ENCODE data around the gene FLCN.

- TF ChIP-seq POLR2A (IDR thresholded peaks at IDR 0.05) (no peak), CTCF (IDR thresholded peaks at IDR 0.05) (no peak)
Measured at GRCh38 chr17:17220529-17220928, 16.4 kb downstream of the FLCN start.

All from adrenal gland (tissue), 5 donors.